IgD-negative memory B cell (primary cell): ENCODE results near the gene CD200. TPM values are rescaled to one million over a fixed set of nuclear protein-coding genes. Genes with fewer than 3 reads are reported as not detected.

Experiments used
- H3K27ac Mint-ChIP-seq, 3 donors: one replicate each; pipeline ENCODE4 v1.8.0; 2020 to 2022; ENCODE audit warnings: mild to moderate bottlenecking in 3 of 3, mixed read lengths in 3 of 3, moderate library complexity in 1 of 3
- H3K27me3 Mint-ChIP-seq: one replicate; pipeline ENCODE4 v1.8.0; 2021; ENCODE audit warnings: mixed read lengths
- H3K36me3 Mint-ChIP-seq: one replicate; pipeline ENCODE4 v1.8.0; 2020; ENCODE audit warnings: mild to moderate bottlenecking, mixed read lengths
- H3K4me1 Mint-ChIP-seq, 3 donors: one replicate each; pipeline ENCODE4 v1.8.0; 2020 to 2022; ENCODE audit warnings: mixed read lengths in 3 of 3, mild to moderate bottlenecking in 1 of 3
- H3K4me3 Mint-ChIP-seq, 4 donors: one replicate each; pipeline ENCODE4 v1.8.0; 2020 to 2022; ENCODE audit warnings: mild to moderate bottlenecking in 4 of 4, mixed read lengths in 4 of 4, moderate library complexity in 3 of 4
- H3K9me3 Mint-ChIP-seq, 3 donors: one replicate each; pipeline ENCODE4 v1.8.0; 2020 to 2021; ENCODE audit warnings: mixed read lengths in 3 of 3, mild to moderate bottlenecking in 1 of 3
- polyA plus RNA-seq: library from polyadenylated mRNA; unstranded; fragments of 300-500 nt; fragmentation: Illumina TruSeq; gene quantifications from one replicate; pipeline ENCODE4 v1.2.3, GENCODE V29; 2021

CD200 gene
- polyA plus RNA-seq, 1 donor from 2014 or later = 40.9 TPM

DNA sequence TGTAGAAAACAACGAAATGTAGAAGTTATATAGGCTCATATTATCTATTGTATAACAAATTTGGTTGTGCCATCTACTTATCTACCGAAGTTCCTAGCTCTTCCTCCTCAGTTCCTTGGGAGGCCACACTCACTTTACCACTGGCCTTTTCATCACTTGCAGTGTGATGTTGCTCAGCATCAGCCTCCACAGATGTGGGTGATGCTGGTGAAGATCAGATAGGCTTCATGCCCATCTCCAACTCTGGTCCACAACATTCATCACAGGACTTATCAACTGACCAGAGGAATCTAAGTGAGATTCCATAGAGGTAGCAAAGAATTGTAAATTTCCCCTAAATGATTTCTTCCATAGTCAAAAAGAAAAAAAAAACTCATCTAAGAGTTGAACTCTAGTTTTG, 8.4 kb downstream of the CD200 start:
- peaks cover 4 to 38% (median 20%) of the 10 kb centered on the region in 3 donors for H3K4me1 Mint-ChIP-seq
- H3K27me3 Mint-ChIP-seq = peaks cover 1% of the 10 kb centered on the region
- H3K27ac Mint-ChIP-seq = no peak overlapping the region
- peaks cover 11% of the 10 kb centered on the region for H3K36me3 Mint-ChIP-seq
- no peak overlapping the region for H3K4me3 Mint-ChIP-seq
- peaks cover 0 to 2% (median 0%) of the 10 kb centered on the region in 3 donors for H3K9me3 Mint-ChIP-seq

DNA sequence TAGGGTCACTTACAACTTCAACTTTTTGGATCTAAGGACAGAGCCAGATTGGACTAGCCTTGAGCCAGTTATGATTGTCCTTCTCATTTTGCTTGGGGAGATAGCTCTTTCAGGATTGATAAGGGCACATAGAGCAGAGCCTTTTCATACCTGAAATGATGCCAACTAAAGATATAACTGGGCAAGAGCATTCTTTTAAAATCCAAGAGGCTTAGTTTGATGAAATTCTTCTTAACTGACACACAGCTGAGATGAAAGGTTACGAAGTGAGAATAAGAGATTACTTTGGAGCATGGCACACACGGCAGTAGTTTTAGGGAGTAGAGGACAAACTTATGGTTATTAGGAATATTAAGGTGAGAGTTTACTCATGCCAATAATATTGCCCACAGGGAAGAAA, 12.7 kb downstream of the CD200 start:
- peaks cover 0 to 2% (median 0%) of the 10 kb centered on the region in 3 donors for H3K9me3 Mint-ChIP-seq
- H3K27me3 Mint-ChIP-seq = peaks cover 1% of the 10 kb centered on the region
- H3K4me3 Mint-ChIP-seq = no peak overlapping the region
- peak overlapping the region in 1 of 3 donors; percentile 71 for H3K27ac Mint-ChIP-seq
- peaks cover 3 to 25% (median 11%) of the 10 kb centered on the region in 3 donors for H3K4me1 Mint-ChIP-seq
- H3K36me3 Mint-ChIP-seq = peaks cover 24% of the 10 kb centered on the region

DNA sequence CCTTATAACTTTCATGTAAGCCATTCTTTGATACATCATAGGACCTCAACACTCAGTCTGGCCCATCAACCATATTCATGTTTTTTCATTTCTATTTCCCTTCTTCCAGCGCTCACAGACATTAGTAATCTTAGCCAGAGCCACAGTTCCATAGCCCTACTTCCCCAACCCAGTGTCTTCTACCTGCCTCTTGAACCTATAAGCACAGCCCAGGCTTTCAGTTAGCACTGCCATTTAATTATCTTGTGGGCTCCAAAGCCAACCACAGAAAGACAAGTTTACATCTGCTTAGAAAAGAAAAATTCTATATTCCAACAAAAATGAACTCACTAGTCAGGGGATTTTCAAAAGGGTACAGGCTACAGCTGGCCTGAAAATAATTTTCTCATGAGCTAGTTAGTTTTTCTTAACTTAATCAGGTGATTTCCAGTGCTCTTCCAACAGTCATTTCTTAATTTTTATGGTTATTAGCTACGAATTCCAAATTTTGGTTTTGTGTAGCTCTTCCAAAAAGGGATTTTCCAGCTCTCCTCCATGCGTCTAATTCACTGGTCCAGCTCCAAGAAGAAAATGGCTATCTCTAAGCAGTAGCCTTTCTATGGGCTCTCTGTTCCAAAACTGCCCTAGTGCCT, 13.7 kb downstream of the CD200 start:
- Mint-ChIP-seq H3K9me3 (peaks cover 0 to 2% (median 0%) of the 10 kb centered on the region in 3 donors), H3K27ac (peak overlapping the region in 1 of 3 donors; percentile 71), H3K4me3 (no peak overlapping the region), H3K27me3 (peaks cover 1% of the 10 kb centered on the region), H3K36me3 (peaks cover 24% of the 10 kb centered on the region), H3K4me1 (peaks cover 4 to 19% (median 8%) of the 10 kb centered on the region in 3 donors)

DNA sequence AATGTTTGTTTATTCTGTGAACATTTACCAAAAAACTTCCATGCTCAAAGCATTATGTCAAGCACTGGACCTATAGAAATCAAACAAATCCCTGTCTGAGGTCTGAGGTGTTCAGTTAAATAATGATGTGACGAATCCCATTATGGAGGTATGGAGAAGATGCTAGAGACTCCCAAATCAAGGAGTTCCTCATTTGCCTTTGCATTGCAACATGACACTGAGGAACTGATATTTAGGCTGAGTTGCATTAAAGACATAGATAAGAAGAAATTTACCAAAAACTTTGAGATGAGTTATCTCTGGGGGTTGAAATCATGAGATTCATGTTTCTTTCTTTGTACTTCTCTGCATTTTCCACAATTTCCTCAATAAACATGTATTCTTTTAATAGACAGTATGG, 16.0 kb downstream of the CD200 start:
- H3K4me3 Mint-ChIP-seq = no peak overlapping the region
- no peaks in the 10 kb centered on the region for H3K9me3 Mint-ChIP-seq
- peaks cover 5 to 16% (median 9%) of the 10 kb centered on the region in 3 donors for H3K4me1 Mint-ChIP-seq
- H3K27me3 Mint-ChIP-seq = peaks cover 1% of the 10 kb centered on the region
- H3K27ac Mint-ChIP-seq = no peak overlapping the region
- H3K36me3 Mint-ChIP-seq = peaks cover 23% of the 10 kb centered on the region

DNA sequence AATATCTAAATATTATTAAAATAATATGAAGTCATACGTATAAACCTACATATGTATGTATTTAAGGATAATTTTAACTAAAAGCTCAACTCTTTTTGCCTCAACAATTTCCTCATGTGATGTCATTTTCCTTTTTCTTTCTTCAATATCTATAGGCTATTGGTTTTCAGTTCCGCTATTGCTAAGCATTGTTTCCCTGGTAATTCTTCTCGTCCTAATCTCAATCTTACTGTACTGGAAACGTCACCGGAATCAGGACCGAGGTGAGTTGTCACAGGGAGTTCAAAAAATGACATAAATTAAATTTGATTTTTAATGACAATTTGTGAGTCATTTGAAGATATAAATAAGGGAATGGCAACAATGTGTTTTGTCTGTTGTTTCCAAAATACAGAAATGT, 16.6 kb downstream of the CD200 start:
- H3K36me3 Mint-ChIP-seq = peaks cover 25% of the 10 kb centered on the region
- peaks cover 1% of the 10 kb centered on the region for H3K27me3 Mint-ChIP-seq
- H3K4me3 Mint-ChIP-seq = no peak overlapping the region
- peaks cover 5 to 11% (median 9%) of the 10 kb centered on the region in 3 donors for H3K4me1 Mint-ChIP-seq
- no peak overlapping the region for H3K27ac Mint-ChIP-seq
- no peaks in the 10 kb centered on the region for H3K9me3 Mint-ChIP-seq

DNA sequence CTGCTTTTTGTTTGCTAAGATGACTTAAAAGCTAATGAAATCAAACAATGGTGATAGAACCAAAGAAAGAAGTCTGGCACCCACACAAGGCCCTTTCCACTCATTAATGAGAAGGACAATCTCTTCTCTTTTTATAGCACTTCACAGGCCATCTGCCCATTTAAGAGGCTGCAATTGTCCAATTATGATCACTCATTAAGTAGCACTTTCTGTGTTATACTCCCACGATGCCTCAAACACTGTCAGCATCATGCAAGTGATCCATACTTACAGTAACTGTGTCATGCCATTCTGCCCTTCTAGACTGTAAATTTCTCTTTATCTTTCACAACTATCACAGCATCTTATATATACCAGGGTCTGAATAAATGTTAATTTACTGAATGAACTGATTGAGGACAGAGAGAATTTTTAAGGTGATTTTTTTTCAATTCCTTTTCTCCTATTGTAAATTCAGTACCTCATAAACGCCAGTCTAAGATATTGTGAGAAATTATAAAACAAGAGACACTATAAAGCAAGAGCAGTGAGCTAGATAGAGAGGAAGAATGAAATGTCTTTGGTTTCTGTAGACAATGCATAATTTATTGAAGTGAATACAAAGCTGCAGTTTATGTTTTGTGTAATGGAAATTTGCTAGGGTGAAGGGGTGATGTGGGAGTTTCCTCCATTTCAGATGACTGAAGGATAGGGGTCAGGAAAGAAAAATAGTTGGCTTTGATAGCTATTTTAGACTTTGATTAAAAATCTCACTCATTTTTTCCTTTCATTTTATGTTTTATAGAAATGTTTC, 17.3 kb downstream of the CD200 start:
- Mint-ChIP-seq H3K4me3 (no peak overlapping the region), H3K36me3 (peaks cover 21% of the 10 kb centered on the region), H3K27ac (no peak overlapping the region), H3K4me1 (peaks cover 5 to 11% (median 9%) of the 10 kb centered on the region in 3 donors), H3K9me3 (no peaks in the 10 kb centered on the region), H3K27me3 (peaks cover 1% of the 10 kb centered on the region)

DNA sequence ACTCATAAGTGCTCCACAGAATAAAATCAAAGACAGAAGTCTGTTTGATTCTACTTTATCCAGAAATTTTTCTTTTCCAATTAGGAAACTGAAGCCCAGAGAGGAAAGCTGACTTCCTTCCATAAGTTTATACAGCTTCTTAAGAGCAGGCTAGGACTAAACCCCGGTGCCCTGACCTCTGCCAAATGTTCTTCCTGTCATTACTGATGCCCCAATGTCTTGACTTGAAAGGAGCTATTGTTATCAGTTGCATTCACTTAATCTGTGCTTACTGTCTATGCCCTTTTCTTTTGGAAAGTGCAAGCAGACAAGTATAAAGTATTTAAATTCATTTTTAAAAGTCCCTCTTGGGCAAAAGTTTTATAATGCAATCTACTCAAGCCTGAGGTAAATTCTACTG, 18.1 kb downstream of the CD200 start:
- H3K4me1 Mint-ChIP-seq = peaks cover 5 to 9% (median 6%) of the 10 kb centered on the region in 3 donors
- H3K9me3 Mint-ChIP-seq = no peaks in the 10 kb centered on the region
- H3K27me3 Mint-ChIP-seq = peaks cover 1% of the 10 kb centered on the region
- H3K36me3 Mint-ChIP-seq = peaks cover 21% of the 10 kb centered on the region
- H3K27ac Mint-ChIP-seq = no peak overlapping the region
- no peak overlapping the region for H3K4me3 Mint-ChIP-seq

DNA sequence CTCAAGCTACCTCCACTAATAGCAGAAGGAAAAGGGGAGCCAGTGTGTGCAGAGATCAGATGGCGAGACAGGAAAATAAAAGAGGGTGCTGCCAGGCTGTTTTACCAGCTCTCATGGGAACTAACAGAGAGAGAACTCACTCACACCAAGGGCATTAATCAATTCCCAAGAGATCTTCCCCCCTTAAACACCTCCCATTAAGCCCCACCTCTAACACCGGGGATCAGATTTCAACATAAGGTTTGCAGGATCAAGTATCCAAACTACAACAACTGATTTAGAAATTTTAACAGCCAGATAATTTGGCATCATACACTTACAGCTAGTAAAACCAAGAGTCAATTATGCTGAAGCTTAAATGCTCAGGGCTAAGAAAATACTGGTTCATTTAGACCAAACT, 18.9 kb downstream of the CD200 start:
- no peak overlapping the region for H3K27ac Mint-ChIP-seq
- no peaks in the 10 kb centered on the region for H3K9me3 Mint-ChIP-seq
- H3K36me3 Mint-ChIP-seq = peaks cover 17% of the 10 kb centered on the region
- no peak overlapping the region for H3K4me3 Mint-ChIP-seq
- H3K4me1 Mint-ChIP-seq = peaks cover 0 to 6% (median 4%) of the 10 kb centered on the region in 3 donors
- H3K27me3 Mint-ChIP-seq = no peaks in the 10 kb centered on the region

DNA sequence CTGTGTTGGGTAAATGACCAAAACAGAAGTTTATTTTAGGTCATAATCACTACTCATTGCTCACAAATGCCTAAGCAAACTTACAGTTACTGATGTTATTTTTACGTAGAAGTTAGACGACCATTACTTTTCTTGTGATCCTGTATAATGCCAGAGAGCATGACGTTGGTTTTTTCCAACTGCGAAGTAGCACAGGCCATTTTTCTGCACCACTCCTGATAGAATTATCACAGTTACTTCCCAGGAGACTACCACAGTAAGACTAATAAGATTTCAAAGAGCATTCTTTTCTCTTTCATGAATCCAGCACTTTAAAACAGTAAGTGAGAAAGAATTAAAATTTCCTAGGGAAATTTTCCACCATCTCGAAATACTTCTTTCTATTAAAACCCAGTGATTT, 19.8 kb downstream of the CD200 start:
- H3K4me3 Mint-ChIP-seq = no peak overlapping the region
- peaks cover 0 to 8% (median 4%) of the 10 kb centered on the region in 3 donors for H3K4me1 Mint-ChIP-seq
- H3K27me3 Mint-ChIP-seq = no peaks in the 10 kb centered on the region
- no peaks in the 10 kb centered on the region for H3K9me3 Mint-ChIP-seq
- H3K27ac Mint-ChIP-seq = no peak overlapping the region
- peaks cover 8% of the 10 kb centered on the region for H3K36me3 Mint-ChIP-seq

DNA sequence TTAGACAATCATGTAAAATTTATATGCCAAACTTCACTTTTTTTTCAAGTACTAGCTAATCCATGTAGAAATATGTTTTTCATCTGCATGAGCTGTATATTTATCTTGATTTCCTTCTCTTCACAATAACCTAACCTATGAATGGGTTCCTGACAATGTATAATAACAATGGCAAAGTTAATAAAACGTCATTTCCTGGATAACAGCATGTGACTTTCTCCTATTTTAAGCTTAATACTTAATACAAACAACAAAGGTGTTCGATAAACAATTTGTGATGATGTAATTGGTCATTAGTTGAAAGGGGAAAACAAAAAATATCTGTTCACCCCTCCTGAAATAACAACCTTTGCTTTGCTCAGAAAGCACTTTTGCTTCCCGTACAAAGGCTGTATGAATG, 20.4 kb downstream of the CD200 start:
- Mint-ChIP-seq H3K36me3 (peaks cover 8% of the 10 kb centered on the region), H3K9me3 (no peaks in the 10 kb centered on the region), H3K27ac (peak overlapping the region in 2 of 3 donors; percentile 51 to 67), H3K27me3 (no peaks in the 10 kb centered on the region), H3K4me3 (no peak overlapping the region), H3K4me1 (peaks cover 4 to 15% (median 7%) of the 10 kb centered on the region in 3 donors)

DNA sequence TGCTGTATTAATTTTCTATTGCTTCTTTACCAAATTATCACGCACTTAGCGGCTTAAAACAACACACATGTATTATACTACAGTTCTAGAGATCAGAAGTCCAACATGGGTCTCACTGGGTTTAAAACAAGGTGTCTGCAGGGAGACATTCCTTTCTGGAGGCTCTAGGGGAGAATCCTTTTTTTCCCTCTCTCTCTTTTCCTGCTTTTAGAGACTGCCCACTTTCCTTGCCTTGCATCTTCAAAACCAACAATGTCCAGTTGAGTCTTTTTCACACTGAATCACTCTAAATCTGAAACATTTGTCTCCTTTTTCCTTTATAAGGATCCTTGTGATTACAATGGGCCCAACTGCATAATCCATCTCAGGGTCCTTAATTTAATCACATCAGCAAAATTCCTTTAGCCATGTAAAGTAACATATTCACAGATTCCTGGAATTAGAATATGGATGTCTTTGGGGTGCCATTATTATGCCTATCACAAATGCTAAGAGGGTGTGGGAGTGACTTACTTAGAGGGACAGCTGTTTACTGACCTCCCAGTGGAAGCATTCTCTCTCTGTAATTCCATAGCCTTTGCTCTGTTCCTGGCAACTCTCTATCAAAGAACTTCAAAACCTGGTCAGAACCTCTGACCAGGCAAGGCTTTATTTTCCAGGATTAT, 21.8 kb downstream of the CD200 start:
- no peaks in the 10 kb centered on the region for H3K27me3 Mint-ChIP-seq
- no peak overlapping the region for H3K4me3 Mint-ChIP-seq
- no peaks in the 10 kb centered on the region for H3K9me3 Mint-ChIP-seq
- no peak overlapping the region for H3K27ac Mint-ChIP-seq
- peaks cover 8 to 21% (median 13%) of the 10 kb centered on the region in 3 donors for H3K4me1 Mint-ChIP-seq
- H3K36me3 Mint-ChIP-seq = peaks cover 8% of the 10 kb centered on the region

DNA sequence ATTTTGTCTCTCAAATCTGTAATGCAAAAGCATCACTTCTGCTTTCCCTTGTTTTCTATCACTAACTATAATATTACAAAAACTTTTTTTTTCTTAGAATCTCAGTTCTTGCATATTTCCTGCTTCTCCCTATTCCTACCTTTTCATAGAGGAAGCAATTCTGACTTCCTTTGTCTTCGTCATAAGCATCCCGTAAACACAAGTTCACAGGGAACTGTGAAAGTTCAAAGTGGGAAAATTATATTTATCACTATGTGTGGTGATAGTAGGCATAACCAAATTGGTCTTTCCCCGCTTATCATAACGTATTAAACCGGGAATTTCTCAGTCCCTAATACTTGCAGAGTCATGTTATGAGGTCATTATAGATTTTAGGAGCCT, 22.3 kb downstream of the CD200 start:
- no peaks in the 10 kb centered on the region for H3K9me3 Mint-ChIP-seq
- no peak overlapping the region for H3K4me3 Mint-ChIP-seq
- no peak overlapping the region for H3K27ac Mint-ChIP-seq
- no peaks in the 10 kb centered on the region for H3K27me3 Mint-ChIP-seq
- H3K4me1 Mint-ChIP-seq = peaks cover 8 to 21% (median 13%) of the 10 kb centered on the region in 3 donors
- H3K36me3 Mint-ChIP-seq = peaks cover 5% of the 10 kb centered on the region

DNA sequence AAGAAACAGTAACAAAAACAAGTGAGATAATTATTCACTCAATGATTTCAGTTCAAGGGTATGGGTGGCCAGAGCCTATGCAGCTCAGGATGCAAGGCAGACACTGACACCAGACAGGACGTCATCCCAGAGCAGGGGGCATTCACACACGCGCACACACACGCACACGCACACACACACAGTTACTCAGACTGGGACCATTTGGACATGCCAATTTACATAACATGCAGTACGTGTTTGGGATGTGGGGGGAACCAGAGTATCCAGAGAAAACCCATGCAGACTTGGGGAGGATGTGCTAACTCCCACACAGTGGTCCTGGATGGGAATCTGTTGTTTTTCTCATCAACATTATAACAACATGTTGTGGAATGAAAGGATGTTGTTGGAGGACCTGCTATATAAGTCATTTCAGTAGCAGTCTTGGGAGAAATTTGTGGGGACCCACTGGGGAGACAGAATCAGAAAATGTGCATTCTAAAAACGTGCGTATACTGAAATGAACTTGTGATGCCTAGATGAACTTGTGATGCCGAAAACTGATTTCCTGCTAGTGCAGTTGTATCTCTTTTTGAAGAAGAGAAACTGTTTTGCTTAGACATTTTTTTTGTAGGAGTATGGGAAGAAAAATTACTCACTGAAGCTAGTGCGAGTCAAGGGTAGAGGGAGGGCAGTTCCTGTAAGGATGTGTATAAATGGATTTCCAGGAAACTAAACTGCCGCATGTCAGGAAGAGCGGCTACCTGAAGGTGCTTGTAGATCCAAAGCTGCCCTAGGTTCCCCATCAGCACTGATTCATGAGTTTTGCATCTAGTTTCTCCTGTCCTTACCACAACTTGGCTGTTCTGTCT, 25.2 kb downstream of the CD200 start:
- H3K4me3 Mint-ChIP-seq = peak overlapping the region; percentile 27 to 94 (median 82)
- peak overlapping the region; percentile 69 to 96 (median 71) for H3K27ac Mint-ChIP-seq
- no peaks in the 10 kb centered on the region for H3K9me3 Mint-ChIP-seq
- H3K4me1 Mint-ChIP-seq = peaks cover 6 to 15% (median 13%) of the 10 kb centered on the region in 3 donors
- H3K36me3 Mint-ChIP-seq = peaks cover 3% of the 10 kb centered on the region
- no peaks in the 10 kb centered on the region for H3K27me3 Mint-ChIP-seq

DNA sequence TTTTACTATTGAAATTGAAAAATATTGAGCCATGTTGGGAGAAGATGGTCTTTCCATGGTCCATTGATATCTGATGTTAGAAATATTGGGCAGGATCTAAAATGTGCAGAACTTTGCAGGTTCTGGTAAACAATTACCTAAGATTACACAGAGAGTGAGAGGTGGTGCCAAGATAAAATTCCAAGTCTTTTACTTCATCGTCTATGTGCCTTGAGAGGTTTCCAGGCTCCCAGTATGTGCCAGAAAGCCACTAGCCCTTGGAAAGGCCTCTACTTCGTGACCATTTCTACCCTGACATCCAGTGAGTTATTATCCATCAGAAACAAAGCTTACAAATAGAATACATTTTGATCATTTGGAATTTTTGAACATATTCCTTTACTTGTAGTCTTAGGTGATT, 27.6 kb downstream of the CD200 start:
- peaks cover 4% of the 10 kb centered on the region for H3K36me3 Mint-ChIP-seq
- H3K9me3 Mint-ChIP-seq = no peaks in the 10 kb centered on the region
- peak overlapping the region in 1 of 3 donors; percentile 32 for H3K27ac Mint-ChIP-seq
- H3K4me3 Mint-ChIP-seq = no peak overlapping the region
- peaks cover 23 to 31% (median 29%) of the 10 kb centered on the region in 3 donors for H3K4me1 Mint-ChIP-seq
- H3K27me3 Mint-ChIP-seq = no peaks in the 10 kb centered on the region
